ENCODE data around the gene RTP4. TPM values are rescaled to one million over a fixed set of nuclear protein-coding genes. Genes with fewer than 3 reads are reported as not detected.

Gene RTP4
- total RNA-seq: 1.7 TPM

GRCh38 chr3:187368251-187369088 lies at the start of gene RTP4:
Gene RTP4 (plus strand): TSS chr3:187368385. CDS start chr3:187368442, 57 bp downstream.

Other genes with a start within 250 kb of the RTP4 start
- gene RPL39L, start 228.9 kb upstream of the RTP4 start, total RNA-seq: 27.0 TPM
- gene RTP1, start 170.9 kb upstream of the RTP4 start, total RNA-seq: not detected
- gene MASP1, start 76.6 kb upstream of the RTP4 start, total RNA-seq: 8.5 TPM